Measurements from ENCODE around the gene UBE2D2.
A peak's percentile ranks its signal among the peaks of the same experiment; 100 is the strongest.
"Not testable (repeated sequence)": the region's sequence is repeated elsewhere in the genome, so short reads cannot be mapped to it uniquely, and the experiment has no call there.

Gene UBE2D2

DNA sequence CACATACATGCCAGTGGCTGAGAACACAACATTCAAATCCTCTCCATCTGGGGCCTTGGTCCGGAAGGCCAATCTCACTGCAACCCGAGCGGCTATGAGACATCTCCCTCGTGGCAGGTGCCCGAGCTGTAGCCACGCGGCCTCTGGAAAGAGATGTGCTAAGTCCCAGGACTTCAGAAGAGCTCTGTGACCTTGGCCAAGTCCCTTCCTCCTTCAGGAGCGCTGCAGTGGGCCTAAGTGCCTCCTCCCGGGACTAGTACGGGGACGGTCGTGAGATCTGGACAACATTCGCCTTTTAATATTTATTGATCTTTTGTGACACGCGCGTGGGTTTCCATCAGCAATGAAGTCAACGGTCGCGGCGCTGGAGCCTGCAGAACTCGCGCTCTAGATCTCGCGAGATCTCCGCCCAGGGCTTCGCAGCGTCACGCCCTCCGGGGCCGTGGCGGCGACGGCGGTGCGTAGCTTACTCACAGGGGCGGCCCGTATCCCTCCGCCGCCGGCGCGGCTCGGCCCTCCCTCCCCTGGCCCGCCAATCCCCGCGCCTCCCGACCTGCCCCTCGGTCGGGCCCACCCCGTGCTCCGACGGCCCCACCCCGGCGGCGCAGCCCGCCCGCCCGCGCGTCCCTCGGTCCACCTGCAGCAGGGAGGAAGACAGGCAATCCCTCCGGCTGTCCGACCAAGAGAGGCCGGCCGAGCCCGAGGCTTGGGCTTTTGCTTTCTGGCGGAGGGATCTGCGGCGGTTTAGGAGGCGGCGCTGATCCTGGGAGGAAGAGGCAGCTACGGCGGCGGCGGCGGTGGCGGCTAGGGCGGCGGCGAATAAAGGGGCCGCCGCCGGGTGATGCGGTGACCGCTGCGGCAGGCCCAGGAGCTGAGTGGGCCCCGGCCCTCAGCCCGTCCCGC is at the start of gene UBE2D2:
UBE2D2 (plus strand) TSS at position 588 of the 903 bp plus-strand sequence. CDS start 453 bp downstream, outside the sequence.
- DNase-seq (ENCODE audit: low spot score): peak; percentile 92
- FAIRE-seq: no peak

- no peak for DNase-seq (ENCODE audit: low spot score)
- no peak for FAIRE-seq
Observed at GRCh38 chr5:139512786-139513390, 48.3 kb upstream of the UBE2D2 start.

GRCh38 chr5:139513434-139513833 is 47.7 kb upstream of the UBE2D2 start:
- FAIRE-seq: peak; percentile 44
- peak; percentile 81 for DNase-seq (ENCODE audit: low spot score)

DNA sequence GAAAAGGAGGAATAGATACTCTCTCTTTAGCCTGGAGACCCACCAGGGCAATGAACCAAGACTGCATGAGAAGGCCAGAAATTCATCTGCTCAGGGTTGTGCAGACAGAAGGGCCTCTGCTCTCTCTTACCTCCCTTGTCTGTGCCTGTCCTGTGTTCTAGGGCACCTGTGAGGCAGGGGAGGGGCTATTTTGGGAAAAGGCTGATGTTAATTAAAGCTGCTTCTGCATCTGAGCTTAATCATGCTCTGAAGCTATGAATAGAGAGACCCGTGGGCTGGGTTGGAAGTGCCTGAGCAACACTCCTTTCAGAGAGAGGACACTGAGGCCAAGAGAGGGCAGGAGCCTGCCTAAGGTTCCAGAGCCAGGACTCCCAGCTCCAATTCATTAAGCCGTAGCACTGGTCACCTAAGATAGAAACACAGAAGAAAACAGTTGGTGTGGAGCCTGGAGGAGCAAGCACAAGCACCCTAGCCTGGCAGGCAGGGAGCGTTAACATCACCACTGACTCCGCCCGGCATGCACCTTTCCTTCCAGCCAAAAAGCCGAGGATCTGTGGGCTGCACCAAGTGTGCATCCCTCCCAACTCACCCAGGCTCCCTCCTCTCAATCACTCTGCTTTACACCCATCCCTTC is 47.2 kb upstream of the UBE2D2 start:
- no peak for FAIRE-seq

DNA sequence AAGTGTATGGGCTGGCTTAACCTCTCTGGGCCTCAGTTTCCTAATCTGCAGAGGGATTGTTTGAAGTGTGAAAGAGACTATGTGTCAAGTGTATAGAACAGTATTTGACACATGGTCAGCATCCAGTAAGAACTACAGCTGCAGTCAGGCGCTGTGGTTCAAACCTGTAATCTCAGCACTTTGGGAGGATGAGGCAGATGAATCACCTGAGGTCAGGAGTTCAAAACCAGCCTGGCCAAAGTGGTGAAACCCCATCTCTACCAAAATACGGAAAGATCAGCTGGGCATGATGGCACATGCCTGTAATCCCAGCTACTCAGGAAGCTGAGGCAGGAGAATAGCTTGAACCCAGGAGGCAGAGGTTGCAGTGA is 46.7 kb upstream of the UBE2D2 start:
- no peak for FAIRE-seq
- no peak for DNase-seq (ENCODE audit: low spot score)

More for the DNA sequence above, 47.2 kb upstream of the UBE2D2 start:
- DNase-seq (ENCODE audit: low spot score): no peak

DNA sequence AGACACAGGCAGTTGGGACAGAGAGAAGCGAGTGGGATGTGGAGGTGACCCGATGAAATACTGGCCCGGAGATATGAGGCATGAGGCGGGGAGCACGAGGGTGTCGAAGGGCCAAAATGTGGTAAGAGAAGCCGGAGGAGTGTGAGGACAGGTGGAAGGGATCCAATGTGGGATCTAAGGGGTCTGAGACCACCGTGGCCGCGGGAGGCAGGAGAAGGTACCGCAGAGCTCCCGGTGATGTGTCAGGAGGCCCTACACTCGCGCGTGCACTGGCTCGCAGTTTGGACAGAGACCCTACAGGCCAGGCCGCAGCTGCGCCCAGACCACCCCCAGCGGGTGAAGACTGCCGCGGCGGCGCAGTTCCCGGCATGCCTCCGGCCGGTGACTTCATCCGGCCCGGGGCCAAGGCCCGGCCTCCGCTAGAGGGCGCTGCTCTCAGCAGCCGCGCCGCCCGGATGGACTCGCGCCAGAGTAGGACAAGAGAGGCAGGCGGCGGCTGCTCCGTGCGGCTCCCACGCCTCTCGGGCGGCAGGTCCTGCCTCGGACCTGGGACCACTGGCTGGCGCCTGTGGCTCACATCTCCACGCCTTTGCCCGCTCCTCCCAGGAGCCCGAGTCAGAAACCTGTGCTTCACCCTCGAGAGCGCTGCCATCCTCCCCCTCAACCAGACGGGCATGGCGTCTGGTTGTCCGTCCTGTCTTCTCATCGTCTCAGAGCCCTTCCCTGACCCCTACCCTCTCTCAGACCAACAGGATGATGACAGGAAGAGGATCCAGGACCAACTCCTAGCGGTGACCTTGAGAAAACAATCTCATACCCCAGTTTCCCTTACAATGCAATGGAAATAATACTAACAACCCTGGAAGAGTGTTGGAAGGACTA is 43.2 kb upstream of the UBE2D2 start:
- FAIRE-seq: no peak

GRCh38 chr5:139523635-139524445 is 37.3 kb upstream of the UBE2D2 start:
- FAIRE-seq: no peak
- no peak for DNase-seq (ENCODE audit: low spot score)

More for the DNA sequence above, 43.2 kb upstream of the UBE2D2 start:
- DNase-seq (ENCODE audit: low spot score): peak; percentile 78

DNA sequence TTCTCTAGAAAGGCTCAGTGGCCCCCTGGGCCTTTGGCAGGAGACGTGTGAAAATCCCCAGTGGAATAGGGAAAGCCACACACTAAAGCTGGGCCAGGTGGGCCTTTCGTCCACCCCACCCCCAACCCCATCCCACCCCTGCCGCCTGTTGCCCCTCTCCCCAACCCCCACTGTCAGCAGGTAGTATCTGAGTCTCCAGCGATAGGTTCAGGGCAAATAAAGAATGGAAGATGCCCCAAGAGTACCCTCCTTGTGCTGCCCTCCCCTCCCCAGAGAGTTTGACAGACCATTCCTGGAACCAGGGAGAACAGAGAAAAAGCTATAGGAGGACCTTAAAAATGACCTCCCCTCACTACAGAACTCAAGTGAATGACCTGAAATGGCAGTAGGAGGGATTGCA is 36.7 kb upstream of the UBE2D2 start:
- FAIRE-seq (no peak), DNase-seq (ENCODE audit: low spot score) (no peak)

- FAIRE-seq: no peak
Observed at GRCh38 chr5:139524940-139525585, 36.1 kb upstream of the UBE2D2 start.

DNA sequence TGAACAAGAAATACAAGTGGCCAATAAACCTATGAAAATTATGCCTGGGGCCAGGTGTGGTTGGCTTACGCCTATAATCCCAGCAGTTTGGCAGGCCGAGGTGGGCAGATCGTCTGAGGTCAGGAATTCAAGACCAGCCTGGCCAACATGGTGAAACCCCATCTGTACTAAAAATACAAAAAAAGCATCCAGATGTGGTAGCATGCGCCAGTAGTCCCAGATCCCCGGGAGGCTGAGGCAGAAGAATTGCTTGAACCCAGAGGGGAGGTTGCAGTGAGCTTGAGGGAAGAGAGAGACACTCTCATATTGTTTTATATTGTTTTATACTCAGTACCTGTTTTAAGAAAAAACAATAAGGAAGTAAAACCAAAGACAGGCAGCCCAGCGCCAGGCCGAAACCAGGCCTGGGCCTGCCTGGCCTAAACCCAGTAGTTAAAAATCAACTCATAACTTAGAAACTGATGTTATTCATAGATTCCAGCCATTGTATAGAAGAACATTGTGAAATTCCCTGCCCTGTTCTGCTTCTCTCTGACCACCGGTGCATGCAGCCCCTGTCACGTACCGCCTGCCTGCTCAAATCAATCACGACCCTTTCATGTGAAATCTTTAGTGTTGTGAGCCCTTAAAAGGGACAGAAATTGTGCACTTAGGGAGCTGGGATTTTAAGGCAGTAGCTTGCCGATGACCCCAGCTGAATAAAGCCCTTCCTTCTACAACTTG is 35.4 kb upstream of the UBE2D2 start:
- FAIRE-seq: peak; percentile 90
- DNase-seq (ENCODE audit: low spot score): peak; percentile 45

More at GRCh38 chr5:139524940-139525585, 36.1 kb upstream of the UBE2D2 start:
- no peak for DNase-seq (ENCODE audit: low spot score)

DNA sequence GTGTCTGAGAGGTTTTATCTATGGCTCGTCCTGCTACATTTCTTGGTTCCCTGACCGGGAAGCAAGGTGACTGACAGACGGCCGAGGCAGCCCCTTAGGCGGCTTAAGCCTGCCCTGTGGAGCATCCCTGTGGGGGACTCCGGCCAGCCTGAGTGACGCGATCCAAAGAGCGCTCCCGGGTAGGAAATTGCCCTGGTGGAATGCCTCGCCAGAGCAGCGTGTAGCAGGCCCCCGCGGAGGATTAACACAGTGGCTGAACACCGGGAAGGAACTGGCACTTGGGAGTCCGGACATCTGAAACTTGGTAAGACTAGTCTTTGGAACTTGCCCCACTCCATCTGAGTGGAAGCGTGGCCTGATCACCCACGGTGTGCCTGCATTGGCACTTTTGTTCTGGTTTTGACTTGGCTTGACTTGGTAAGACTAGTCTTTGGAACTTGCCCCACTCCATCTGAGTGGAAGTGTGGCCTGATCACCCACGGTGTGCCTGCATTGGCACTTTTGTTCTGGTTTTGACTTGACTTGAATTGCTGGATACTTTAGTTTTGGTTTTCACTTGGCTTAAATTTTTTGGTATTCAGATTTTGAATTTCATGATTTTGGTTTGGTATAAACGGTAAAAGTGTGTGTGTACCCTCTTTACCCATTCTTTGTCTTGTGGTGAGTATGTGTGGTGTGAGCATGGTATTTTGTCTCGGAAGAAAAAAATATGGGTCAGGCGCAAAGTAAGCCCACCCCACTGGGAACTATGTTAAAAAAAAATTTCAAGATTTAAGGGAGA is 34.6 kb upstream of the UBE2D2 start:
- peak; percentile 49 for FAIRE-seq
- peak; percentile 66 for DNase-seq (ENCODE audit: low spot score)

- peak; percentile 12 for DNase-seq (ENCODE audit: low spot score)
- FAIRE-seq: not testable (repeated sequence)
Observed at GRCh38 chr5:139527090-139527470, 34.1 kb upstream of the UBE2D2 start.

DNA sequence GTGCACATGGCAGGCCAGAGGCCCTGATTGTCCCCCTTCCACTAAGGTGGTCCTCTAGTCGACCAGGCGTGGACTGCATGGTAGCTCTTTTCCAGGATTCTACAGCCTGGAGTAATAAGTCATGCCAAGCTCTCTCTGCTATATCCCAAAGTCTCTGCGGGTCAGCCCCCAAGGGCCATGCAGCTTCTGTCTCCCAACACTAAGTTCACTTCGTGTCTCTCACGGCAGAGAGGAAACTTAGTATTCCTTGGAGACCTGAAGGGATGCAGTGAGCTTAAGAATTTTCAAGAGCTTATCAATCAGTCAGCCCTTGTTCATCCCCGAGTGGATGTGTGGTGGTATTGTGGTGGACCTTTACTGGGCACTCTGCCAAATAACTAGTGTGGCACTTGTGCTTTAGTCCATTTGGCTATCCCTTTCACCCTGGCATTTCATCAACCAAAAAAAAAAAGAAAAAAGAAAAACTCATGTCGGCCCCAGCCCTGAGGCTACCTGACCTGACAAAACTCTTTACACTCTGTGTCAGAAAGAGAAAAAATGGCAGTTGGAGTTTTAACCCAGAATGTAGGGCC is 33.2 kb upstream of the UBE2D2 start:
- FAIRE-seq (peak; percentile 55), DNase-seq (ENCODE audit: low spot score) (peak; percentile 23)

DNA sequence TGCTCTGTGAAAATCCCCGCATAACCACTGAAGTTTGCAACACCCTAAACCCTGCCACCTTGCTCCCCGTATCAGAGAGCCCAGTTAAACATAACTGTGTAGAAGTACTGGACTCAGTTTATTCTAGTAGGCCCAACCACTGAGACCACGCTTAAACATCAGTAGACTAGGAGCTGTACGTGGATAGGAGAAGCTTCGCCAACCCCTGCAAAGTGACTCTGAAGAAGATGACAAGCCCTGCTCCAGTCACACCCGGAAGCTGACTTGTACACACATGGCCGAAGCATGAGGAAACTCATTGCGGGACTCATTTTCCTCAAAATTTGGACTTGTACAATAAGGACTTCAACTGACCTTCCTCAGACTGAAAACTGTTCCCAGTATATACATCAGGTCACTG is 32.4 kb upstream of the UBE2D2 start:
- FAIRE-seq: not testable (repeated sequence)
- DNase-seq (ENCODE audit: low spot score): peak; percentile 59

GRCh38 chr5:139530079-139530478 is 31.1 kb upstream of the UBE2D2 start:
- not testable (repeated sequence) for FAIRE-seq; DNase-seq (ENCODE audit: low spot score)

- FAIRE-seq: no peak
- DNase-seq (ENCODE audit: low spot score): no peak
Observed at GRCh38 chr5:139531772-139532169, 29.4 kb upstream of the UBE2D2 start.

- FAIRE-seq (no peak), DNase-seq (ENCODE audit: low spot score) (no peak)
Observed at GRCh38 chr5:139543423-139543991, 17.6 kb upstream of the UBE2D2 start.

Data from RCC 7860 (cell line).